ENCODE results near the gene RAX. TPM values are rescaled to one million over a fixed set of nuclear protein-coding genes. Genes with fewer than 3 reads are reported as not detected.

RAX gene
- total and polyA plus RNA-seq, 8 donors = not detected

DNA sequence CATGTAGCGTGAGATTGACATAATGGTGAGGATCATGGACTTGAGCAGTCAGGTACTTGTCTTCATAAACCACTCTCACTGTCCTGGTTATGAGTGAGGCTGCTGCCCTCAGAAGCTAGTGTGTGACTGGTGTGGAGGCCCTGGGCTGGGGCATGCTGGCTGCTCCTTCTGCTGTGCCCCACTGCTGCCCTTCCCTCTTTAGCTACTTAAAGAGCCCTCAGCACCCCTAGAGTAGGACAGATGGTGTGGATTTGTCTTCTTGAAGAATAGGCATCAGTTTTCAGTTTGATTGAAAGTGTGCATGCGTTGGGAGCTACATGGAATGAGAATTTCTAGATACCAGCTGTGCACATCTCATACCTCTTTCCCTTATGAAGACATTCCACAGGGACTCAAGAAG is 29.8 kb upstream of the RAX start:
- intact Hi-C loops (cut with DNase I) = loop anchor here in 1 of 3 donors (10.0 kb wide), 1 partner anchor 92 kb away; no protein-coding TSS in a partner anchor
- Histone ChIP-seq H3K27ac (no peak overlapping the region), H3K4me3 (no peak overlapping the region), H3K4me1 (no peaks in the 10 kb centered on the region), H3K27me3 (peaks cover 0 to 11% (median 0%) of the 10 kb centered on the region in 4 donors), H3K36me3 (no peaks in the 10 kb centered on the region), H3K9me3 (no peaks in the 10 kb centered on the region)
- no peak for FAIRE-seq
- no peak for DNase-seq
- TF ChIP-seq CTCF (IDR thresholded peaks at IDR 0.05) = no peak
- no peak for ATAC-seq
- WGBS, 2 donors = 75 to 89% methylated on average over 2 of the region's 2 CpGs

DNA sequence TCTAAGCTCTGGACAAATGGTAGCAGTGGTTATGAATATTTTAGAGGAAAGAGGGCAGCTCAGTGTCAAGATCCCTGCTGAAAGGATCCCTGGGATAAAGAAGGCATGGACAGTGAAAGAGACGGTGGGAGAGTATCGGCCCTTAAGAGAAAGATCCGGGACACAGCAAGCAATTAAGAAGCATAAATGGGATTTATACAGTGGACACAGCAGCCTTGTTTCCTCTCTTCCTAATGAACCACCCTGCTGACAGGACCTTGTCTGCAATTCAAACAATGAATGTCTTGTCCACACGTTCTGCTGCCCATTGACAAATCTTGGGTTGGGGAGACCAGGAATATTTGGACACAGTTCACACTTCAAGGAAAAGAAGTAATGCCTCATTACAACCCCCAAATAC is 28.7 kb upstream of the RAX start:
- no peaks in the 10 kb centered on the region for H3K4me1 ChIP-seq
- ATAC-seq (no peak), DNase-seq (no peak), FAIRE-seq (no peak)
- no peaks in the 10 kb centered on the region for H3K36me3 ChIP-seq
- no peak overlapping the region for H3K4me3 ChIP-seq
- no peak for TF ChIP-seq CTCF (IDR thresholded peaks at IDR 0.05)
- no peaks in the 10 kb centered on the region for H3K9me3 ChIP-seq
- H3K27ac ChIP-seq = no peak overlapping the region
- H3K27me3 ChIP-seq = peaks cover 0 to 11% (median 0%) of the 10 kb centered on the region in 4 donors
- intact Hi-C loops (cut with DNase I) = loop anchor here in 1 of 3 donors (10.0 kb wide), 1 partner anchor 93 kb away; no protein-coding TSS in a partner anchor
- WGBS, 2 donors = 72 to 75% methylated on average over 4 of the region's 4 CpGs

DNA sequence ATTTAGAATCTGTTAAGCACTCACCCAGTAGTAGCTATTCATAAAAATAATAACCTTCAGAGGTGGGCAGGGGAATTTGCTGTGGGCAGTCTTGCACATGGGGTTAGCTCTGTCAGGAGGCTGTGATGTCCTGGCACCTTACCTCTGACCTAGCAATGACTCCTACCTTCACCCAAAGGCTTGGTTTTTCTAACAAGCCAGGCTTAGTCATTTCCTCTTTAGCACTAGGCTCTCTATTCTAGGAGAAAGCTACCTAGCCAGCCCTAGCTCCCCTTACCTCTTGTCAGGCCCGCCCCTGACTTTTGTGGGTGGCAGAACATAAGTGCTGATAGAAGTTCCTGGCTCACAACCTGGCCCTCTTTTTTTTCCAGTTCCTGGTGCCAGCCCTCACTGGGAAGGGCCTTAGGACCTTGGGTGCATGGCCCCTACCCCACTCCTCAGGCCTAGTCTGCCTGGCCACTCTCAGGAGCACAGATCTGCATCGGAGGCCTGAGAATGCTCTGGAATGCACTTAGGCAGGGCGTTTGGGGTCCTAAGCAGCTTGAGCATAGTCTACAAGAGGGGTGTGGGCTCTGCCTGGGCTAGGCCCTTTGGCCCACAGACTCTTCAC is 27.5 kb upstream of the RAX start:
- H3K36me3 ChIP-seq = no peaks in the 10 kb centered on the region
- H3K4me1 ChIP-seq = no peaks in the 10 kb centered on the region
- FAIRE-seq (no peak), ATAC-seq (no peak), DNase-seq (no peak)
- no peaks in the 10 kb centered on the region for H3K27me3 ChIP-seq
- no peaks in the 10 kb centered on the region for H3K9me3 ChIP-seq
- intact Hi-C loops (cut with DNase I) = loop anchor here in 1 of 3 donors (10.0 kb wide), 1 partner anchor 94 kb away; no protein-coding TSS in a partner anchor
- no peak for TF ChIP-seq CTCF (IDR thresholded peaks at IDR 0.05)
- 64 to 84% methylated on average over 3 of the region's 3 CpGs for WGBS, 2 donors
- H3K27ac ChIP-seq = no peak overlapping the region
- H3K4me3 ChIP-seq = no peak overlapping the region

- Histone ChIP-seq H3K36me3 (no peaks in the 10 kb centered on the region), H3K27me3 (no peaks in the 10 kb centered on the region), H3K27ac (no peak overlapping the region), H3K9me3 (no peaks in the 10 kb centered on the region), H3K4me1 (no peaks in the 10 kb centered on the region), H3K4me3 (no peak overlapping the region)
- DNase-seq (no peak), FAIRE-seq (no peak), ATAC-seq (no peak)
- 64 to 71% methylated on average over 8 of the region's 8 CpGs for WGBS, 2 donors
- intact Hi-C loops (cut with DNase I) = no loop called here
- TF ChIP-seq CTCF (IDR thresholded peaks at IDR 0.05) = no peak
Measured at GRCh38 chr18:59298871-59299270, 25.6 kb upstream of the RAX start.

DNA sequence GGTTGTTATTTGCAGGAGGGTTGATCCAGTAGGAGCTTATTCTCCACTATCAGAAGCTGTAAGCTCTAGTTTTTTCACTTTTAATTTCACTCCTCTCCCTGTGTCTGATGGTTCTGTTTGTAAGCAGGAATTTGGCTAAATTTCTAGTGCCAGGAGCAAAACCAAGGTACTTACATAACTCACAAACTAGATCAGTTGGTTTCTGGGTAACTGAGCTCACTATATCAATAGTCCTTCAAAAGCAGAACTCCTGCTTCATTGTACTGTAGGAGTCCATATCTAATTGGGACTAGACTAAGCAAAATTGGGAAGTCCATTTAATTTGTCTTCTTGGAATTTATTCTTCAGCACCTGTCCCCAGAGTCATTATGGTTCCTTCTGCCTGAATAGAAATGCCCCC is 20.1 kb upstream of the RAX start:
- no peak for ATAC-seq
- H3K4me3 ChIP-seq = no peak overlapping the region
- H3K36me3 ChIP-seq = no peaks in the 10 kb centered on the region
- TF ChIP-seq CTCF (IDR thresholded peaks at IDR 0.05) = no peak
- peaks cover 0 to 7% (median 2%) of the 10 kb centered on the region in 4 donors for H3K27me3 ChIP-seq
- no peak for FAIRE-seq
- H3K9me3 ChIP-seq = no peaks in the 10 kb centered on the region
- no peaks in the 10 kb centered on the region for H3K4me1 ChIP-seq
- intact Hi-C loops (cut with DNase I) = no loop called here
- no peak overlapping the region for H3K27ac ChIP-seq
- no peak for DNase-seq
